H4 (cell line): ENCODE results near the gene THRA. TPM values are rescaled to one million over a fixed set of nuclear protein-coding genes. Genes with fewer than 3 reads are reported as not detected.

Experiments used
- DNase-seq: peaks from one replicate; pipeline ENCODE4 v3.0.0-alpha.2; 2015; ENCODE audit warnings: low spot score
- total RNA-seq: library from RNA; depleted of rRNA; stranded (reverse); fragments of >200 nt; shearing (Covaris generic); gene quantifications from 2 replicates; pipeline ENCODE4 v1.2.3, GENCODE V29; 2014

The THRA gene
- total RNA-seq, 1 experiment from 2014 or later: 13.6 TPM

DNA sequence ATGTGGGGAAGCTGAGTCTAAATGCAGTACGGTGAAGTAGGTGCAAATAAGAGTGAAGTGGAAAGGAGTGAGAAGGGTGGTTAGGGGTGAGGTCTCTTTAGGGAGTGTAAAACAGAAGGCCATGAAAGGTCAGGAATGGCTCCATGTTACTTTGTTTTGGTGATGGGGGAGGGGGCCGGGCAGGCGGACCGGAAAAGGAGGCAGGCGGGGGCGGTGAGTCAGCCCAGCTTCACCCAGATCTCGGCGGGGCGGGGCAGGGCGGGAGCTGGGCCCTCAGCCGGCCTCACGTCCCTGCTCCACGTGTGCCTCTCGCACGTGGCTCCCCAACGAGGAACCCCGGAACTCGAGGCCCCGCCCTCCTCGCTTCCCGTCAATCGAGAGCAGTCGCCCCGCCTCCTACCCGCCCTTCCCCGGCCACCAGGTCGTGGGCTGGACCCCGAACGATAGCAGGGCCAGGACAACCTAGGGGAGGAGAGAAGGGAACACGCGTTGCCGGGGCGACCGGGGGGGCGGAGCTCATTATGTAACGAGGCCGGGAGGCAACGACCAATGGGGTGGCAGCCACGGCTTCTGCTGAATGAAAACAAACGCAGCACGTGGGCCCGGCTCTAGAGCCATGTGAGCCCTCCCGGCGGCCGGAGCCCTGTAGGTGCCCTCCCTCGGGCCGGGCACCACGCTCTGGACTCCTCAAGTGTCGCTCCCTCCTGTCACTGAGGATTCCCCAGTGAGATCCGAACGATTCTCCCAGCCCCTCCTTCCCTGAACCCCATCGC, 36.3 kb downstream of the THRA start:
- DNase-seq: peak; percentile 99

DNA sequence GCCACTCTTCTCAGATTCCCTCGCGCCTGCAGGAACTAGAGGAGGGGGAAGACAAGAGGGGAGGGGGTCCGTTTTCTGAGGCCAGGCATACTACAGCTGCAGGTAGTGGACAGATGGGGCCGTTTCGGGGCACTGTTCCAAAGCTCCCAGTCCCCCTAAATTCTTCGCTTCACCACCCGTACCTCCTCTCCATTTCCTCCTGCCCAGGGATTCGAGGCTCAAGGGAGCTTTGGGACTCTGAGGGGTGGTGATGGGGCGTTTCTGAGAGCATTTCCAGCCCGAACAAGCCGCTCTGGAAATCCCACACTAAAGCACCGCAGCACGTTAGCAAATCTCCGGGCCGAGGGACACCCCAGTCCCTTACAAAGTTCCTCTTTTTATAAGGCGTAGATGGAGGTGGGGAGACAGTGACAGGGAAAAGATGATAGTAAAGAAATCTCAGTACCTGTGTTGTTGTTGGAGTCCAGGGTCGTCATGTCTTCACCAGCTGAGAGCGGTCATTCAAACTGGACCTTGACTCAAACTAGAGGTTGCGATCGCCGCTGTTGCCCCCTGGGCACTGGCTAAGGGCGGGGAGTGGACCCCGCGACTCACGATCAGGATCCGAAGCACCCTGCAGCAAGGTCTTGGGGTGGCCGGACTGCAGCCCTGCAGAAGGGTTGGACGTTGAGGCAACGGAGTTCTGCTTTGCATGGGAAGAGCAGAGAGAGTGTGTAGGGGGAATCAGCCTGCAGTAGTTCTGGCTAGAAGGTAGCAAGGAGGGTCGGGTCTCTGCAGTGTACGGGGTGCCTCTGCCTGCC, 37.1 kb downstream of the THRA start:
- no peak for DNase-seq

DNA sequence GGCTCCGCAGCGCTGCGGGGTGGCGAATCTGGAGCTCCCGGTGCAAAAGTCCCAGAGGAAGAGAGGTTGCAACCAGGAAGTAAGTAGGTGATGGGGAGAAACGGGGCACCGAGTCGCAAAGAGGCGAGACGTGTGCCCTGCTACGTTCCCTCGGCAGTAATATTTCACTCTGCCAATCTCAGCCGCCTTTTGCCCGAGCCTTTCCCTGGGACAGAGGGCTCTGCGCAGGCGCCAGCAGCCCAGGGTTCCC, 37.6 kb downstream of the THRA start, which contains the start of gene NR1D1:
TSS of gene NR1D1 (minus strand) at position 171 of the 250 bp plus-strand sequence. CDS start 495 bp downstream, outside the sequence.
- no peak for DNase-seq

DNA sequence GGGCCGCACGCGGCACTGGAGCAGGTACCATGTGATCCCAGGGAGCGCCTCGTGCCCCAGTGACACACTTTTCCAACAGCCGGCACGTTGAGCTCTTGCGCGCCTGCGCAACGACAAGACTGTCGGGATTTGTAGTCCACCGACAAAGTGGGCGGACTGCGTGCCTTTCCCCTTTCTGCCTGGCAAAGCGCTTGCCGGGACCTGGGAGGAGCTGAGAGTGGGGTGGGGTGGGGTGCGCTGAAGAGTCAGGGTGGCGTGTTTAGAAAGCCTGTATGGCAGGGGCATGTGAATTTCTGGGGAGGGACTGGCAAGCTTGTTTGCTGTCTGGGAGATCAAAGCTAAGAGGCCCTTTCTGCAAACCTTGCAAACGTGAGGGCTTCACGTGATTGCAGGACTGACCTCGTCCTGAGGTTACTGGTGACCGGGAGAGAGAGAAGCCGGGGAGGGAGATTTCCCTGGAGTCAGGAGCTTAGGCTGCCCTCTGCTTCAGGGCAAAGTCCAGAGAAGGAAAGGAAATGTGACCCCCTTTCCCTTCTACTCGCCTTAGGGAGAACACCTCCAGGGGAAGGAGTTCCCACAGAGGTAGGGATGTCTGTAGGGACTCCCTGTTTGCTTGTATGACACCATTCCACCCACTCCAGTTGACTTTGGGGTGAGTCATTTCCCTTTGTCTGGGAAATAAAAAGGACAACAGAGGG, 38.1 kb downstream of the THRA start:
- peak; percentile 99 for DNase-seq

DNA sequence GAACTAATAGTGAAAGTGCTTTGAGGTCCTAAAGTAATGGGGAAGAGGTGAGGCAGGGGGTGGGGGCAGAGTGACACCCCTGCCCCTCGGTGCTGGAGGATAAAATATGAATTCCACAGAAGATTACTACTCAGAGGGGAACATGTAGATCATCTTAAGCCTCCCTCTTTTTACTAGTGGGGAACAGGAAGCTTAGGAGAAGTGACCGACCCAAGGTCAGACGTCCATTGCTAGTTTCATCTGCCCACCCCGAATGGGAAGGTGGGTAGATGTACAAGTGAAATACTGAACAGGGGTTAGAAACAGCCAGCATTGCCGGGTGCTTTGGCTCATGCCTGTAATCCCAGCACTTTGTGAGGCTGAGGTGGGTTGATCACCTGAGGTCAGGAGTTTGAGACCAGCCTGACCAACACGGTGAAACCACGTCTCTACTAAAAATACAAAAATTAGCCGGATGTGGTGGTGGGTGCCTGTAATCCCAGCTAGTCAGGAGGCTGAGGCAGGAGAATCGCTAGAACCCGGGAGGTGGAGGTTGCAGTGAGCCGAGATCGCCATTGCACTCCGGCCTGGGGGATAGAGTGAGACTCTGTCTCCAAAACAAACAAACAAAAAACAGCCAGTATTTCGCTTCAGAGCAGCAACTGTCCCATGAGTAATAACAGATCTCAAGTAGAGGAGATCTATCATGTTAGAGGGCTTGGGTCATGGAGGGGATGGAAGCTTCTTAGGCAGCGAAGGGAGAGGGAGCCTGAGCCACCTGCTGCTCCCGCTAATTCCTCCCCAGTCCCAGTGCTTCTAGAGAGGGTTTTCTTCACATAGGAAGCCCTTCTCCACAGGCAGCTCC, 38.8 kb downstream of the THRA start:
- no peak for DNase-seq

DNA sequence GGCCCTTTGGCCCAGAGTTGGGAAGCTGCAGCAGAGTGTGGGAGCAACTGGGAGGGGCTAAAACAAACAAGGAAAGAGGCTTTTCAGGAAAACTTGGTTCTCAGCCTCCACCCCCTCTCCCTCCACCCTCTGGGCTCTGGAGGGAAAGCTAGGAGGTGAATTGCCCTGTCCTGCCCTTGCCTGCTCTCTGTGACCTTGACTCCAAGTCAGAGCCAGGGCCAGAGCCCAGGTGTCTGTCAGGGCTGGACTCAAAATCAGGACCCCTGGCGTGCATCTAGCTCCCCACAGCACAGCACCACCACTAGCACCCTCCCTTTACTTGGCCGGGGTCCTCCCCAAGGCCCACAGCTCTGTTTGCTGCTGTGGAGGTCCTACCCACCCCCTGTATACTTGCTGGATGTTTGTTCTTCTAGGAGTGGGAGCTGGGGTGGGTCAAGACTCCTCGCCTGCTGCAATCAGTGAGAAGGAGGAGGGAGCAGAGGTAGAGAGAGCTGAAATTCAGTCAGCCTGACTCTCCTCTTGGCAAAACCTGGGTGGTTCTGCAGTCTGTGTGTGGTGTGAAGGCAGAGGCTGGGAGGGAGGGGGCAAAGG, 40.4 kb downstream of the THRA start:
- DNase-seq: no peak

DNA sequence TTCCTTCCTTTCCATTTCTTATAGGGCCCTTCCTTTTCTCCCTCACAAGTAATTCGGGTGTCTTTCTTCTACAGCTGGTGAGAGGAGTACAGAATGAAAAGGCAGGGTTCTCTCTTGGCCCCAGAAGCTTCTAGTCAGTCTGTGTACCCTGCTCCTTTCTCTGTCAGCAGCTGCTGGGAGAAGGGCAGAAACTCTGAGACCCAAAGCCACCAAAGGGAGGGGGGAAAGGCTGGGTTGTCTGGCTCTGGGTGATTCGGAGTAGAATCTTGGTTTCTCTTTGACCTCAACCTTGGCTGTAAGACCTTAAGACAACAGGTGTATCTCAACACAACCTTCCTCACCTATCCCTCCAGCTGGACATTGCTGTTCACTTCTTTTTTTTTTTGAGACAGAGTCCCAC, 40.9 kb downstream of the THRA start:
- DNase-seq: no peak

DNA sequence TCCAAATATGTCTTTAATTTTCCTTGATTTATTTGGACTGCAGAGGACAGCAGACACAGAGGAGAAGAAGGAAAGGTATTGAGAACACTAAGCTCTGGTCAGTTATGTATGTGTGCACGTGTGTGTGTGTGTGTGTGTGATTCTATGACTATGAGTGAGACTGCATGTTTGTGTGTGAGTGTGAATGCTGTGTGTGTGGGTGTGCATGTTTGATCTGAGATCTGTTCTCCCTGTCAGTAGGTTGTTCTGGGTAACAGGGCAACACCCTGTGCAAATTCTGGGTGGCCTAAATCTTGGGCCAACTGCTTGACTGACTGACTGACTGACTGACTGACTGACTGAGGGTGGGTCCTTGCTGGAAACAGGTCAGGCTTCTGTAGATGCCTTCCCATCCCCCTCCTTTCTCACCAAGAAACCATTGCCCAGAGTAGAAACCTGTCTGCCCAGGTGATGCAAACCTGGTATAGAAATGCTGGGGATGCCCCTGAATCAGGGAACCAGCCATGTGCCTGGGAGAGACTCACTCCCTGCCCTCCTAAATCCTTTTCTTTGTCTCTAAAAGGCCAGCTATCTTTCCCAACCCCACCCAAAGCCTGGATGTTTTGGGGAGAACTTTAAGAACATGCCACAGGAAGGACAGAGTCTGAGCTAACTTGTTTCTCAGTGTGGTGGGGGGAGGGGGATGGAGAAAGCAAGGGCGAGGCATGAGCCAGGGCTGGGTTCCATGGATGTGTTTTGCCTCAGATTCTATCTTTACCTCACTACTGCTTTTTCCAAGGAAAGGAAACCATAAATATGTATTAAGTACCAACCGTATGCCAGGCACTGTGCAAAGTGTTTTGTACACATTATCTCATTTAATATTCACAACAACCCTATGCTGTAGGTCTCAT, 42.1 kb downstream of the THRA start:
- no peak for DNase-seq

DNA sequence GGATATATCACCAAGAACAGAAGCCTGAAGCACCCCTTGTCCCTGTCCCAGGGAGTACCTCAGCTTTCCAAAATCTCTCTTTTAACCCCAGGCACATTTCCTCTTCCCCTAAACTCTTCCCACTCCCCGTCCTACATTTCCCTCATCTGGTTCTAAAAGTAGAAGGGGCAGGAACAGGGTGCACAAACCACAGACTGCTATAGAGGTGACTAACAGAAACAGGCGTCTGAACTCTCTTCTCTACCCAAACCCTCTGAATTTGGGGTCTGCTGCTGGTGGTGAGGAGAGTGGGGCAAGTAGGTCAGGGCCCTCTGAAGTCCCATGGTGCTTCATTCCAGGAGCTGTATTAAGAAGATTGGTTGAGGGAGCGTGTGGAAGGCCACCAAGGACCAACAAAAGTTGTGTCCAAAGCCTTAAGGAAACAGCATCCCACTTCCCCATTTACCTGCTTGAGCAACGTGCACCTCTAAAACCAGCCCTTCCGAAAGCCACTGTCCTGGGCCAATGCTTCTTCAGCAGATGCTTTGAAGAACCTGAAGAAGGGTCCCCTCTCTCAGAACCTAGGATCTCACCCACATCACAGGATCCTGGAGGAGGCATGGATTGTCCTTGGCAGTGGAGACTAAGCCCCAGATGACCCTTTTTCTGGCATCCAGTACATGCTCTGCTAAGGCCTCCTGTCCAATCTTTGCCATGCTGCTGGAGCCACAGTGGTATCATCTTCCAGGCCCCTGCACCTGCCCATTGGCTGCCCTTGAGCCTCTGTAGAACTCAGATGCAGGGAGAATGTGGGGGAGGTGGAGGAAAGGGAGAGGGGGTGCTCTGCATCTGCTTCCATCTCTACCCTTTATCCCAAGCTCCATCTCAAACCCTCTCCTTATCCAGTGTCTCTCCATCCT, 43.3 kb downstream of the THRA start:
- DNase-seq: no peak

DNA sequence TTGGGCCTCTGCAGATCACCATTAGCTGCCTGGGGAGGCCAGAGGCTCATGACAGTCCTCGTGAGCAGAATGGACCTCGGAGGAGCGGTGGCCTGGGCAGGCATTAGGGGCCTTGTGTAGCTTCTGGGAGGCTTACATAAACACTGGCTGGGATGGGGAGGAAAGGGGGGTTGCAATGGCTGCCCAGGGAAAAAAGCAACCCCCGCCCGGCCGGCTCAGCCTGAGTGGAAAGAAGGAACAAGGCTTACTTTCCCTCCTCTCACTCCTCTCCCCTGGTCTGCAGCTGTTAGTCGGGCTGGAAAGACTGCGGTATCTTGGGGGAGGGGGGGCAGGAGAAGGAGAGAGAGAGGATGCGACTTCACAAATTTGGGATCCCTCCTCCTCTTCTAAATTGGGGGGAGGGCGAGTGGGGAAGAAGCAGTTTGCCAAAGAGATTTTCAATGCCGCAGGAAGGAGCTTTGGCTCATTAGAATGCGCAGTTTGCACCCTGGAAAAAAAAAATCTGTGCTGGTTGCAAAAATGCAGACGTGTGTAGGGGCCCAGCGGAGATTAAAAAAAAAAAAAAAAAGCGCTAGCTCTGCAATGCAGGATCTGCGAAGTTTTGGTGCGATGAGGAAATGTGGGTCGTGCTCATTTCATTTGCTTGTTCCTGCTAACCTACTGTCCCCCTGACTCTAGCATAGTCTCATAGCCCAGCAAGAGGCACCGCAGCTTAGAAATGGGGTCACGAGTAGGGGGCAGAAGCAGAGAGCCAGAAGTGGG, 44.2 kb downstream of the THRA start:
- DNase-seq: no peak

DNA sequence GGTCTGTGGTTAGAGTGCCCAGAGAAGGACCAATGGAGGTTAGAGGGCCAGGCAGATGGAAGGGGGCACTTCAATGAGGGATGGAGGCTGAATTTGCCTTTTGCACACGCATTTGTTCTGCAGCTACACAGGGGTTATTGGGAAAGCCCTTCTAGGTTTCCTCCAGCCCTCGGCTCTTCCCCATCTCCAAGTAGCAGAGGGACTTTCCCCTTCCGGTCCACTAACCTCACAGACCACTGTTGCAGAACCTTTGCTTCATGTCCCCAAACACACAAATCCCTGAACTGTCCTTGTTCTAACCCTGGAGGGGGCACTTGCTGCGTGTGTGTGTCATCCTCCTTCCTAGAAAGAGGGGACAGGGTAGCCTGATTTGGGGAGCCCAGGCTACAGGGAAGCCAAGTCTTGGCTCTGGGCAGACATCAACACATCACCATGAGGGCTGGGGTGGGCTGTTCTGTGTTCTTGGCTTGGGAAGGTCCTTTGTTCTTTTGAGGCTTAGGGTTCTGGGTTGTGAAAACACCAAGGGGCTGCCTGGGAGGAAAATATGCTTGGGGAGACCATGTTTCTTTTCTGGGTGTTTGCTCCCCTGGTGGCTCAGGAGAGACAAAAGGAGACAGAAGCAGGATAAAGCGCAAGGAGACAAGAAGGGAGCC, 44.9 kb downstream of the THRA start:
- no peak for DNase-seq

DNA sequence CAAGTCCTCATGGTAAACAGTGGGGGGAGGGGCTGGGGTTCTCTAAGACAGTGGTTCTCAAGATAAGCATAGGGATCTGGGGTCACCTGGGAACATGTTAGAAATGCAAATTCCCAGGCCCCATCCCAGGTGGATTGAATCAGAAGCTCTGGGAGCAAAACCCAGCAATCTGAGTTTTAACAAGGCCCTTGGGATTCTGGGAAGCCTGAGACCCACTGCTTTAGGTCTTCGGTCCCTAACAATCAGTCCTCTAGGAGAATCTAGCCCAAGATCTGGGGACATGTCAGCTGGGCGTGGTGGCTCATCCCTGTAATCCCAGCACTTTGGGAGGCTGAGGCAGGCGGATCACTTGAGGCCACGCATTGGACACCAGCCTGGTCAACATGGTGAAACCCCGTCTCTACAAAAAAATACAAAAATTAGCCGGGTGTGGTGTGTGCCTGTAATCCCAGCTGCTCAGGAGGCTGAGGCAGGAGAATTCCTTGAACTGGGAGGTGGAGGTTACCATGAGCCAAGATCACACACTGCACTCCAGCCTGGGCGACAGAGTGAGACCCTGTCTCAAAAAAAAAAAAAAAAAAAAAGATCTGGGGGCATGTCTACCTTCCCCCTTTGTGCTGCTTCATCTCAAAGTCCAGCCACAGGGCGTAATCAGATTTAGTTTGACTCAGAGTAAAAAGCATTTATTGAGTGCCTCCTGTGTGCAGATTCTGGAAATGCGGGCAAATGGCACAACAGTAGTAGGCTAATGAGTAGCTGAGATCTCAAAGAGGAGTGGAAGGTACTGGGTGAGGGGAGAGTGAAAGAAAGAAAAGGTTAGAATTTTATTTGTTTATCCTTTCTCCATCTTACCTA, 46.4 kb downstream of the THRA start:
- no peak for DNase-seq

DNA sequence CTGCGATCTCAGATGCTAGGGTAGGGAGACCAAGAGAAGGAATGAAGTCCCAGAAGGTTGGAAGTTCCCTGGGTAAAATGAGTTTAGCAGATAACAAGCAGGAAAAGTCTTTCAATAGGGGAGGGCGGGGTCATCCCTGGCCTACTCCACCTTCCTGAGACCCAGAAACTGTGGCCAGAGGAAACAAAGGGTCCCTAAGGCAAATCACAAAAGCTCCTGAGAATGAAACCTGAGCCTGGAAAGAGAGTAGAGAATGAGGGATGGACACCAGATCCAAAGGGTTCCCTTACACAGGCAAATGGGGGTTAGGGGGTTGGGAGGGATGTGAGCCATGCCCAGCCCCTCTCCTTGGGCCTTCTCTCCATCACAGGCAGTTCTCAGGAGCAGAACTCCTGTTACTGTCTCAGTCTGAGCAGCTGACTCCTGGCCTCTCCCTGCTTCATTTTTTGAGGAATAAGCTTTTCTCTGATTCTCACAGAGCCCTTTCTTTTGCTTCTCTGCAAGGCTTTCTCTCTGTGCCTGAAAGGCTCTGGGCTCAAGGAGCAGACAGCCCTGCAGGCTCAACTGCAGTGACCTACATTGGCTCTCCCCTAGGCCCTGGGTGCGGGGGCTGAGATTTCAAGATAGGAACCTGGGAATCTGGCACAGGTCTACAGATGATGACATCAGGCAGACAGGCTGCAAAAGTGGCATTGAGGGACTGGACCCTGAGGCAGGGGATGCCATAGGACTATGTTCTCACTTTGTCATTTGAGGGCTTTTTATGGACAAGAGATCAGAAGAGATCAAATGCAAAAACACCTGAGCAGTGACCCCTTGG, 47.5 kb downstream of the THRA start:
- DNase-seq: no peak

DNA sequence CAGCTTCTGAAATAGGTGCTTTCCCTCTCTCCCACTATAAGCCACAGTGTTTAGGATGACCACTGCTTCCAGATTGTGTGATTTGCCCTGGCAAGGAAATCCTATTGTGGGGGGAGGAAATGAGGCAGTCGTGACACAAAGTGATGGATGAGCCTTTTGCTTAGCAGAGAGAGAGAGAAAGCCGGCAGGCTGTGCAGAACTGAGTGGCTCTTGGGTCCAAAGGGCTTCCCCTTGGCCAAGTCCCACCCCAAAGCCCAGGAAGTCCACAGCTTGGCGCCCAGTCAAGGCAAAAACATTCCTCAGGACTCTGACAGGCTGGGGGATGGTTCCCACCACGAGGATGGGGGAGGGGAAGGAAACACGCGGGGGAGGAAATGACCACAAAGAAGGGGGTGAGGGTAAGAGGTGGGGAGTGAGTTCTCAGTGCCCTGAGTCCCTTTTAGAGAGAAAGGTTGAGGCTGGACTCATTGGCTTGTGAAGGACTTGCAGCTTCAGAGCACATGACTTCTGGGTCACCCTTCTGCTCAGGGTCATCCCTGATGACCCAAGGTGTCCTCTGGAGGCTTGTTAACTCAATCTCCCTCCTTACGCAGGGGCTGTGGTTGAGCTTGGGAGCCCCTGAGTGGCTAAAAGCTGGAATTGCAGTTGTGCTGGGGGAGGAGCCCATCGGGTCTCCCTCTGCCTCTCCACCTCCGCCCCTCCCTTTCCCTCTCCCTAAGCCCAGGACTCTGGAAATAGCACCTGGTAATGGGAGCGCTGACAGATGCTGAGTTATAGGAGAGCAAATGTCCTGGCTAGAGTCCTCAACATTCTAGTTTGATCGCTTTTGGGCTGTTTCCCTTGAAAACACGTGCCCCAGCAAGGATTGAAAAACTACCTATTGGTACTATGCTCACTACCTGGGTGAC, 48.7 kb downstream of the THRA start:
- peak; percentile 89 for DNase-seq

DNA sequence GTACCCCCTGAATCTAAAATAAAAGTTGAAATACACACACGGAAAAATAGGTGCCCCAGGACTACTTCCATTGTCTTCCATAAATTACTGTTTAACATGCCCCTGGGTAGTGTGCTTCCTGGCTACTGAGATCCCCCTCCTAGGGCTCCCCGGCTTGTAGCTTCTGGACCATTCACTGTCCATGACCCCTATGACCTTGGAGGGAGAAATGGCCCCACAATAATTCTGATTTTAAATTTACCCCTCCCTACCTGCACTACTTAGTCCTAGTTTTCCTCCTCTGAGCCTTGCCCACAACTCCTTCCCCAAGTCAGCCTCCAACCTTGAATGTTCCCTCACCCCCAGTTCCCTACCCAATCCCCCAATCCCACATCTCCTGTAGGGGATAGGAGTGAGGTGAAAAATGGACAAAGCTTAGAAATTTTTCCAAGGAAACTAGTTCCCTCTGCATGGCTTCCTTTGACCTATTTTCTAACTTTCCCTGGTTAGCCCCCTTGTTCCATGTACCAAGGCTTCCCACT, 49.5 kb downstream of the THRA start:
- DNase-seq: no peak
